Neural cell (in vitro differentiated cells): ENCODE data around the gene PRKCA. TPM values are rescaled to one million over a fixed set of nuclear protein-coding genes. Genes with fewer than 3 reads are reported as not detected.

Experiments
- H2AFZ ChIP-seq: fragments of 200-600, 300-800 bp; sonication (generic), shearing (Covaris generic); 2 replicates; pipeline ENCODE4 v1.6.0; 2014; ENCODE audit warnings: low read depth, mild to moderate bottlenecking, antibody characterized with exemption, low read length, moderate library complexity
- H3F3A ChIP-seq: fragments of 200-600 bp; shearing (Covaris generic); 2 replicates; pipeline ENCODE4 v1.6.1; 2016; ENCODE audit warnings: mild to moderate bottlenecking, moderate library complexity, mixed read lengths, antibody characterized with exemption, low read length; ENCODE audit not compliant: insufficient read depth, poor library complexity, severe bottlenecking
- H3K27ac ChIP-seq: fragments of 200-600, 300-800 bp; sonication (generic), shearing (Covaris generic); 2 replicates; pipeline ENCODE4 v1.5.1; 2014; ENCODE audit warnings: mild to moderate bottlenecking, low read length, moderate library complexity
- H3K27me3 ChIP-seq: fragments of 300-800, 200-600 bp; sonication (generic), shearing (Covaris generic); 2 replicates; pipeline ENCODE4 v1.6.0; 2014; ENCODE audit warnings: mild to moderate bottlenecking, low read depth, low read length, moderate library complexity; ENCODE audit not compliant: insufficient read depth
- H3K36me3 ChIP-seq: fragments of 300-800, 200-600 bp; sonication (generic), shearing (Covaris generic); 2 replicates; pipeline ENCODE4 v1.5.1; 2014; ENCODE audit warnings: mild to moderate bottlenecking, antibody characterized with exemption, low read length, moderate library complexity; ENCODE audit not compliant: insufficient read depth
- H3K4me2 ChIP-seq: fragments of 300-800, 200-600 bp; sonication (generic), shearing (Covaris generic); 2 replicates; pipeline ENCODE4 v1.6.0; 2014; ENCODE audit warnings: mild to moderate bottlenecking, low read length
- H3K4me3 ChIP-seq: fragments of 300-800, 200-600 bp; sonication (generic), shearing (Covaris generic); 2 replicates; pipeline ENCODE4 v1.5.1; 2014; ENCODE audit warnings: mild to moderate bottlenecking, low read length, moderate library complexity
- H3K79me2 ChIP-seq: fragments of 200-600 bp; shearing (Covaris generic); replicated peaks from 2 replicates; pipeline ENCODE4 v1.6.0; 2014; ENCODE audit warnings: mild to moderate bottlenecking, low read length, moderate library complexity; ENCODE audit not compliant: insufficient read depth
- H3K9ac ChIP-seq: fragments of 300-800, 200-600 bp; sonication (generic), shearing (Covaris generic); 2 replicates; pipeline ENCODE4 v1.6.1; 2016; ENCODE audit warnings: mild to moderate bottlenecking, low read length, mixed read lengths
- H3K9me2 ChIP-seq: fragments of 200-600 bp; shearing (Covaris generic); 2 replicates; pipeline ENCODE4 v1.6.1; 2016; ENCODE audit warnings: mild to moderate bottlenecking, low read length, mixed read lengths; ENCODE audit not compliant: insufficient read depth
- H3K9me3 ChIP-seq: fragments of 200-600, 300-800 bp; sonication (generic), shearing (Covaris generic); 2 replicates; pipeline ENCODE4 v1.6.1; 2016; ENCODE audit warnings: mild to moderate bottlenecking, mixed run types, low read length, moderate library complexity, mixed read lengths
- H4K20me1 ChIP-seq: fragments of 200-600 bp; shearing (Covaris generic); 2 replicates; pipeline ENCODE4 v1.6.1; 2016; ENCODE audit warnings: mild to moderate bottlenecking, mixed run types; ENCODE audit not compliant: insufficient read depth
- CTCF ChIP-seq: fragments of 450-650 bp; IDR thresholded peaks from 2 replicates; pipeline ENCODE4 v1.5.1; 2014; ENCODE audit warnings: antibody characterized with exemption, mild to moderate bottlenecking, moderate library complexity; ENCODE audit not compliant: poor library complexity, severe bottlenecking
- EP300 ChIP-seq: fragments of 450-650 bp; conservative IDR thresholded peaks from 2 replicates; pipeline ENCODE4 v1.6.1; 2014; ENCODE audit warnings: antibody characterized with exemption, mild to moderate bottlenecking, moderate library complexity; ENCODE audit not compliant: poor library complexity, severe bottlenecking
- EZH2 ChIP-seq: fragments of 200-600, 300-800 bp; shearing (Covaris generic), sonication (generic); IDR thresholded peaks from 2 replicates; pipeline ENCODE4 v1.6.1; 2014; ENCODE audit warnings: antibody characterized with exemption, low read length, borderline replicate concordance, mild to moderate bottlenecking; ENCODE audit not compliant: insufficient read depth, poor library complexity, severe bottlenecking
- MXI1 ChIP-seq: fragments of 450-650 bp; conservative IDR thresholded peaks from 2 replicates; pipeline ENCODE4 v1.6.1; 2014; ENCODE audit warnings: antibody characterized with exemption, mild to moderate bottlenecking; ENCODE audit not compliant: poor library complexity, severe bottlenecking
- POLR2AphosphoS5 ChIP-seq: IDR thresholded peaks from 2 replicates; pipeline ENCODE4 v1.6.1; 2012
- RAD21 ChIP-seq: fragments of 450-650 bp; conservative IDR thresholded peaks from 2 replicates; pipeline ENCODE4 v1.6.1; 2014; ENCODE audit warnings: antibody characterized with exemption, mild to moderate bottlenecking, moderate library complexity
- REST ChIP-seq: IDR thresholded peaks from 2 replicates; pipeline ENCODE4 v1.6.1; 2012; ENCODE audit warnings: borderline replicate concordance
- SMC3 ChIP-seq: fragments of 450-650 bp; conservative IDR thresholded peaks from 2 replicates; pipeline ENCODE4 v1.6.1; 2014; ENCODE audit warnings: antibody characterized with exemption, mild to moderate bottlenecking, moderate library complexity; ENCODE audit not compliant: poor library complexity
- TAF1 ChIP-seq: IDR thresholded peaks from 2 replicates; pipeline ENCODE4 v1.6.1; 2012; ENCODE audit warnings: low read depth
- polyA plus RNA-seq: library from polyadenylated mRNA; depleted of rRNA; stranded (reverse); fragments of >200 nt; gene quantifications from 2 replicates; pipeline ENCODE4 v1.2.3, GENCODE V29; 2014

PRKCA gene
- polyA plus RNA-seq, 1 donor from 2014 or later, result 5.9 TPM

- TF ChIP-seq CTCF (no peak), REST (no peak), TAF1 (no peak), EP300 (no peak), RAD21 (no peak), POLR2AphosphoS5 (no peak), MXI1 (no peak), SMC3 (no peak), EZH2 (no peak)
- H3K4me2 ChIP-seq, result no peak overlapping the region
- no peaks in the 10 kb centered on the region for H3F3A ChIP-seq
- H4K20me1 ChIP-seq, result no peaks in the 10 kb centered on the region
- H3K9ac ChIP-seq, result no peak overlapping the region
- H3K27me3 ChIP-seq, result no peaks in the 10 kb centered on the region
- no peaks in the 10 kb centered on the region for H3K79me2 ChIP-seq
- no peak overlapping the region for H2AFZ ChIP-seq
- H3K4me3 ChIP-seq, result no peak overlapping the region
- no peak overlapping the region for H3K27ac ChIP-seq
- no peaks in the 10 kb centered on the region for H3K9me2 ChIP-seq
- no peaks in the 10 kb centered on the region for H3K9me3 ChIP-seq
- no peaks in the 10 kb centered on the region for H3K36me3 ChIP-seq
Observed at GRCh38 chr17:66858226-66859083, 556.0 kb downstream of the PRKCA start.

GRCh38 chr17:66859353-66859752, 556.9 kb downstream of the PRKCA start:
- Histone ChIP-seq H3K4me2 (no peak overlapping the region), H3K9me2 (no peaks in the 10 kb centered on the region), H3K9ac (no peak overlapping the region), H3K27me3 (no peaks in the 10 kb centered on the region), H3K27ac (no peak overlapping the region), H3K9me3 (no peaks in the 10 kb centered on the region), H3K79me2 (no peaks in the 10 kb centered on the region), H3F3A (no peaks in the 10 kb centered on the region), H3K36me3 (no peaks in the 10 kb centered on the region), H4K20me1 (no peaks in the 10 kb centered on the region), H3K4me3 (no peak overlapping the region), H2AFZ (no peak overlapping the region)
- TF ChIP-seq TAF1, result no peak
- TF ChIP-seq EZH2, result no peak
- TF ChIP-seq MXI1, result no peak
- TF ChIP-seq REST, result no peak
- no peak for TF ChIP-seq EP300
- TF ChIP-seq RAD21, result no peak
- TF ChIP-seq SMC3, result no peak
- no peak for TF ChIP-seq POLR2AphosphoS5
- no peak for TF ChIP-seq CTCF
